Fibroblast of the aortic adventitia (primary cell): ENCODE data around the gene TAS1R1. TPM values are rescaled to one million over a fixed set of nuclear protein-coding genes. Genes with fewer than 3 reads are reported as not detected.

Source experiments
- DNase-seq: peaks from one replicate; pipeline ENCODE4 v3.0.0-alpha.2; 2010; ENCODE audit warnings: low read depth
- H3K4me3 ChIP-seq: 2 replicates; pipeline ENCODE4 v1.5.1; 2011; ENCODE audit warnings: low read depth, mild to moderate bottlenecking, control low read depth, low read length, moderate library complexity
- total RNA-seq: library from RNA; depleted of rRNA; stranded (reverse); fragments of >200 nt; gene quantifications from 2 replicates; pipeline ENCODE4 v1.2.3, GENCODE V29; 2012; ENCODE audit warnings: low replicate concordance
- TF ChIP-seq, protein P1 (sequence below): IDR thresholded peaks from 2 replicates; pipeline ENCODE4 v1.5.1; 2011; ENCODE audit warnings: mild to moderate bottlenecking, low read length, control low read depth, inconsistent platforms; ENCODE audit not compliant: insufficient read depth

The TAS1R1 gene
- total RNA-seq, 1 donor = not detected

DNA sequence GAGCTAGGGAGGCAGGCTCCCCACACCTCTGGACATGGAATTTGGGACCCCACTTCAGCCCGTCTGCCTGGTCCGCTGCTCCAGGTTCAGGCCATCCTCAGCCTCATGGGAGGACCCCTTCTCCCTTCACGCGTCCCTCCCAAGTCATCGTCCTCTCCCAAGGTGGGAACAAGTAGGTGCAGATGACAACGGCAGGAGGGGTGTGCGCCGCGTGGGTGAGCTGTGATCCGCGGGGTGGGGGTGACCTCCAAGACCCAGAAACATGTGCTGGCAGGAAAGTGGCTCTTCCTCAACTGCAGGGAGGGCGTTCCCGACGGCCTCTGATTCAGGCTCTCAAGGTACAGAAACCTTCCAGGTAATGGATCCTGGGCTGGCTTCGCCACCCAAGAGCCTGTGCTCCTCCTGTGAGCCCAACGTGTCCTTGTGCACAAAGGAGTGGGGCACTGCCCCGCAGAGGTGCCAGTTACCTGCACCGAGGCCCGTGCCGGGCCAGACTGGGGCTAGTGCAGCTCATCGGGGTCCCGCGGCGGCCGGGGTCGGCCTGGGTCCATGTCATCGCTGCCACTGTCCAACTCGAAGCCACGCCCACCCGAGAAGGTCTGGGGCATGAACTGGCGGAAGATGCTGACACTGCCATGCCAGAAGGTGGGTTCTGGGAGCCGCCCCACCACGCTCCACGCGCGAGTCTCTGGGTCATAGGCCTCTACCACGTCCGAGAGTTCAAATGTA is 37.9 kb downstream of the TAS1R1 start:
- no peak for DNase-seq
- TF ChIP-seq, protein P1, sequence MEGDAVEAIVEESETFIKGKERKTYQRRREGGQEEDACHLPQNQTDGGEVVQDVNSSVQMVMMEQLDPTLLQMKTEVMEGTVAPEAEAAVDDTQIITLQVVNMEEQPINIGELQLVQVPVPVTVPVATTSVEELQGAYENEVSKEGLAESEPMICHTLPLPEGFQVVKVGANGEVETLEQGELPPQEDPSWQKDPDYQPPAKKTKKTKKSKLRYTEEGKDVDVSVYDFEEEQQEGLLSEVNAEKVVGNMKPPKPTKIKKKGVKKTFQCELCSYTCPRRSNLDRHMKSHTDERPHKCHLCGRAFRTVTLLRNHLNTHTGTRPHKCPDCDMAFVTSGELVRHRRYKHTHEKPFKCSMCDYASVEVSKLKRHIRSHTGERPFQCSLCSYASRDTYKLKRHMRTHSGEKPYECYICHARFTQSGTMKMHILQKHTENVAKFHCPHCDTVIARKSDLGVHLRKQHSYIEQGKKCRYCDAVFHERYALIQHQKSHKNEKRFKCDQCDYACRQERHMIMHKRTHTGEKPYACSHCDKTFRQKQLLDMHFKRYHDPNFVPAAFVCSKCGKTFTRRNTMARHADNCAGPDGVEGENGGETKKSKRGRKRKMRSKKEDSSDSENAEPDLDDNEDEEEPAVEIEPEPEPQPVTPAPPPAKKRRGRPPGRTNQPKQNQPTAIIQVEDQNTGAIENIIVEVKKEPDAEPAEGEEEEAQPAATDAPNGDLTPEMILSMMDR = no peak
- no peak overlapping the region for H3K4me3 ChIP-seq

DNA sequence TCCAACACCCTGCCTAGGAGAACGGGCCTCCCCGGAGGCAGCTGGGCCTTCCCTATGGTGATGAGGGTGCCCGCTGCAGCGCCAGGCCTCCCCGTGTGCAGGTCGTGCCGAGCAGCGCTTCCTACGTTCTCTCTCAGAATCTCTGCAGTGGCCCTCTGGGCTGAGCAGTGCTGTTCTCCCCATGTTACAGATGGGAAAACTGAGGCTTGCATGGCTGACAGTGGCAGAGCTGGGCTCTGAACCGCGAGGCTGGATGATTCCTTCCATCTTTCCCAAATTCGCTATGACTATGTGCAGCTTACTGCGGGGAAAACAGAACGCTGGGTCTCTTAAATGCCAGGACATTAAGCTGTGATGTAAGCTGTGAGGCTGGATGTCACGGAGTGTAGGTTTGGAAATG is 38.7 kb downstream of the TAS1R1 start:
- no peak for DNase-seq
- no peak overlapping the region for H3K4me3 ChIP-seq
- TF ChIP-seq, protein P1 = no peak

DNA sequence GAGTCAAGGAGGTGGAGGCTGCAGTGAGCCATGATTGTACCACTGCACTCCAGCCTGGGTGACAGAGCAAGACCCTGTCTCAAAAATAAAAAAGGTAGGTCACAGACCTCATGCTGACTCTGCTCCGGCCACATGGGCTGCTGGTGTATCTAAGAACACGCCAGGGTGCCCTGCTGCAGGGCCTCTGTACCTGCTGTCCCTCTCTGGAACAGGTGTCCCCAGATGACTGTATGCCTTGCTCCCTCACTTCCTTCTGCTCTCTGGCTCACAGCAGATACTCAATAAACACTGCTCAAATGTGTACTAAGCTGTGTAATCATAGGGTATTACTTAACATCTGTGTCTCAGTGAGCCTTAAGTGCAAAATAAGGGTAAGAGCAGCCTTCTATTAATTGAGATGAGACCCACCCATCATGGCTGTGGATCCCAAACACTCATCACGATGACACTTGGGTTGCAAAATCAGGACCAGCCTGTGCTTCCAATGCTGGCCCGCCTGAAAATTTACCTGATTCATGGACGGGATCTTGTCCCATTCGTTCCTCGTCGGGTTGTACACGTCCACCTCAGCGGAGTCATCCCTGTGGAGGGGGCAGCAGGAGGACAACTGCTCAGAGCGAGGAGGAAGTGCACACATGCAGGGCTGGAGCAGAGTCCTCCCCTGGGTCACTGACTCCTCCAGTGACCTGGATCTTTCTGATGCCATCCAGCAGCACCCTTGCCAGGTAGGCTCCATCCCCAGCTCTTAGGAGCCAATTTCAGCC is 40.1 kb downstream of the TAS1R1 start:
- TF ChIP-seq, protein P1 = no peak
- no peak overlapping the region for H3K4me3 ChIP-seq
- DNase-seq = no peak

DNA sequence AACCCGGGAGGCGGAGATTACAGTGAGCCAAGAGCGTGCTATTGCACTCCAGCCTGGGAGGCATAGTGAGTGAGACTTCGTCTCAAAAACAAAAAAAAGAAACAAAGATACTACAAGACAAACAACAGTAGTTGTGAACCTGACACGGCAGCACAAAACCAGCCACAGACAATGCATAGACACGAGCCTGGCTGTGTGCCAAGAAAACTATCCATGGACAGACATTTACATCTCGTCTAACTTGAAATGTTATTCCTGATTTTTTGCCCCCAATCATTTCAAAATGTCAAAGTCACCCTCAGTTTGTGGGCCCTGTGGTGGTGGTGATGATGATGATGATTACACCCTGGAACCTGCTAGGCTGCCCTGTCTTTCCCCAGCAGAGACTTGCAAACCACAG is 41.2 kb downstream of the TAS1R1 start:
- H3K4me3 ChIP-seq = peak overlapping the region; percentile 22
- DNase-seq = no peak
- TF ChIP-seq, protein P1 = no peak

DNA sequence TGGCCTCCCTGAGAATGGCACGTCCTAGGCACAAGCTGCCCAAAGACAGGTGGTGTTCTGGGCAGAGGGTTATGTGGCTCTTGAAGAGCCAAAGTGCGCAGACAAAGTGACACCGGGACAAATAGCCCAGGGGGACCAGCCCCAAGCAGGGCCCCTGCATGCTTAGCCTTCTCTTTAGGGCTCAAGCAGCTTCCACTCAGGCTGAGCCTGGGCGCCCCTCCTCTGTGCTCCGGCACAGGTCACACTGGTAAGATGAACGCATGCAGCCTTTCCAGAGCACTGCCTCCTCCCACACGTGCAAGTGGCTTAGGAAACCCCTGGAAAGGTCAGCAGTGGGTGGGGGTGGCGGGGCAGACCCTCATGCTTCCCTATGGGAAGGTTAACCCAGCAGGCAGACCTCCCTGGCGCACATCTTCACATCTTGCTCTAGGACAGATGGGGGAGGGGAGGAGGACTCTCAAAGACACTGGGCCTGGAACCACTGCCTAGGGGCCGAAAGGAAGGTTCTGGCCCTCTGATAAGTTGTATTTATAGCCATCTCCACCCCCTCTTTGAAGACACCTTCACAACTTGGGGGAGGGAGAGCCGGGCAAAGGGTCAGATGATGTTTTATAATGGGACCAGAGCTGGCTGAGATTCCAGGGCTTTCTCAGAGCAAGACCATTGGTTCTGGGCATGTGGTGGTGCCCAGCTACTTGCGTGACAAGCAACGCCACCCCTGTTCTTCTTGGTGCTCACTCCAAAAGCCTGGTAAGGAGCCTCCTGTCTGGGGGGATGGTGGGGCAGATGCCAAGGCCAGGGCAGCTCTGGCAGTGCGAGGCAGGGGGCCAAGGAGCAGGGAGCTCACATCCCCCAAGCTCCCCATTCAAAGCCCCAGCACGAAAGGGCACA is 42.0 kb downstream of the TAS1R1 start:
- TF ChIP-seq, protein P1 = no peak
- no peak for DNase-seq
- H3K4me3 ChIP-seq = peak overlapping the region; percentile 22

DNA sequence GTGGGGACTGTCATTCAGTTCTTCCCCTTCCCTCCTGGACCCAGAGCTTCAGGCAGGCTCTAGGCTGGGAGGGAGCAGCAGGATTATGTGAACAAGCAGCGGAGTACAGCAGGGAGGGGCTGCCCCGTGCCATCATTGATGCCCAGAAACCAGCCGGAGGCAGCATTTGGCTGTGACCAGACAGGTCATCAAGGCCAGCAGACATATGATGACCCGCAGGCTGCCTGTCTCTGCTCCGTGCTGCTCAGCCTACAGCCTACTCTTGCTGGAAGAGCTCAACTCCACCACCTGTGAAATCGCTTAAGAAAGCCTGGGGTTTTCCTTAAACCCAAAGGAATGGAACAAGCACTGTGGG is 42.6 kb downstream of the TAS1R1 start:
- TF ChIP-seq, protein P1 = no peak
- no peak for DNase-seq
- no peak overlapping the region for H3K4me3 ChIP-seq
